Brain pericyte (primary cell): ENCODE measurements around the gene CGB1.

Experiments used
- DNase-seq: peaks from one replicate; pipeline ENCODE4 v3.0.0-alpha.2; 2012; ENCODE audit warnings: low read depth, low spot score

The CGB1 gene

DNA sequence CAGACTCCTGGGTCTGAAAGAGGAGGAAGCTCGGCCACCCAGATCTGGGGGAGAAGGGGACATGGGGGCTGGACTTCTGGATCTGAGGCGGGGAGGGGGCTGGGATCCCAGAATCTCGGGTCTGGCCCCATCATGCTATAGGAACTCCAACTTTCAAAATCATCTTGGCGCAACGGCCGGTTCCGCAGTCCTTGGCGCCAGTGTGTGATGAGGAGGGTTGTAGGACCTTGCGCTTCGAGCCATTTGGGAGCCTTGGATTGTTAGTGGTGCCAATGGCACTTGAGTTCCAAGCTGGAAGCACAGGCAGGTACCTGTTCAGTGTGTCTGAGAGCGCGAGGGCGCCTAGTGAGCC, 42.7 kb downstream of the CGB1 start:
- no peak for DNase-seq

- DNase-seq: peak; percentile 98
Measured at GRCh38 chr19:48993175-48994034, 43.3 kb downstream of the CGB1 start, which contains the start of the genes GYS1 and RUVBL2. TSS of gene GYS1 (minus strand) at chr19:48993309. CDS start at chr19:48993112, 197 bp downstream. TSS of gene RUVBL2 (plus strand) at chr19:48993887. CDS start at chr19:48993912, 25 bp downstream.

GRCh38 chr19:48992581-48993174, 44.0 kb downstream of the CGB1 start:
- DNase-seq: no peak

DNA sequence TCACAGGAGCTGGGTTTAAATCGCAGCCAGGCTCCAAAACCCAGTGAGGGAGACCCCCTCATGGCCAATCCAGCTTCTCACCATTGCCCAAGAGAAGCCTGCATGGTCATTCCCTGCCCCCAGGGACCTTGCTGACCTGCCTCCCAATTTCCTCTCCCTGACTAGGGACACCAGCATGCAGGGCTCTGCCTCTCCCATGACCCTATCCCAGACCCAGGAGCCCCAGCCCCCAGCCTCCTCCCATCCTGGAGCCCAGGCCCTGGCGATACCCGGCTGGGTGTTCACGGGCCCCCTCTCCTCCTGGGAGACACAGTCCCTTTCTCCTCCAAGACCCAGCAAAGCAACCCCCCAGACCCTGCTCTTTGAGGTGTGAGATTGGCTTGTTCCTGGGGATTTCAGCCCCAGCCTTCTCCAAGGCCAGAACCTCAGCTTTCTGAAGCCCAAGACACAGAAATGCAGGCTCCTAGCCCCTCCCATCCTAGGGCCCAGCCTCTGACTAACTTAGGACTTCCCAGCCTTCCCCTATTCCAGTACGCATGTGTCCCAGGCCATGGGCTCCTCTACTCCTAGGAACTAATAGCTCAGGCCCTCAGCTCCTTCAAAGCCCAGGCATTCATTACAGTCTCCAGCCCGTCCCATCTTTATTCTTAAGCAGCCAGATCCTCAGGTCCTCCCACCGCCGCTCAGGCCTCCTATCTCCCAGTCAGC, 44.7 kb downstream of the CGB1 start:
- no peak for DNase-seq

- DNase-seq: no peak
Measured at GRCh38 chr19:48991011-48991609, 45.6 kb downstream of the CGB1 start.

- no peak for DNase-seq
Measured at GRCh38 chr19:48990400-48990799, 46.3 kb downstream of the CGB1 start.

DNA sequence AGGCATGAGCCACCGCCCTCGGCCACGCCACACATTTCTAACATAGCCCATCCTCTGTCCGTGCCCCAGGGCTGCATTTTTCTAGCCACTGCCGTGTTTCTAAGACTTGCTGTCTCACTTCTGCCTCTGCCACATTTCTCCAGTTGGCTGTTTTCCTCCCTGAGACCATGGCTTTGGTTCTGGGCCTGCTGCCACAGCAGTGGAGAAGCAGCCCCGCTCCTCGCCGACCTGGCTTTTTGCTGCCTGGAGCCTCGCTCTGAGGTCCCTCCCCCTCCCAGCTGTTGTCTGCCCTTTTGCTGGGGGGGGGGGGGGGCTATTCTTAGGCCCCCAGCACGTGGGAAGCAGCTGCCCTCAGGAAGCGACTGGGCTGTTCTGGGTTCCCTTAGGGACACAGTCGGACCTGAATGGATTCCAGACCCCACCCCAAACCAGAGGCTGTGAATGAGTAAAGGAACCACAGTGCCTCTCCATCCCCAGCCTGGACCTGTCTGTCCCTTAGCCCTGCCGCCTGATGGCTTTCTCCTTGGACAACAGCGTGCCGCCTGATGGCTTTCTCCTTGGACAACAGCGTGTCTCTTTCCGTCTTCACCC, 46.9 kb downstream of the CGB1 start:
- DNase-seq: no peak

DNA sequence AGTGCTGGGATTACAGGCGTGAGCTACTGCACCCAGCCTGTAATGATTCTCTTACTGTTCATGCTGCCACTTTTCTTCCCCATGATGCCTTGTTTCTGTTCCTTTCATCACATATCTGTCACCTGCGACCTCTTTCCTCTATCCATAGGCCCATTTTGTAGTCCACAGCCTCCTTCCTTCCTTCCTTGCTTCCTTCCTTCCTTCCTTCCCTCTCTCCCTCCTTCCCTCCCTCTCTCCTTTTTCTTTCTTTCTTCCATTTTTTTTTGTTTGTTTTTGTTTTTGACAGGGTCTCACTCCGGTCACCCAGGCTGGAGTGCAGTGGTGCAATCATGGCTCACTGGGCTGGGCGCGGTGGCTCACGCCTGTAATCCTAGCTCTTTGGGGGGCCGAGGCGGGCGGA, 47.8 kb downstream of the CGB1 start:
- no peak for DNase-seq

DNA sequence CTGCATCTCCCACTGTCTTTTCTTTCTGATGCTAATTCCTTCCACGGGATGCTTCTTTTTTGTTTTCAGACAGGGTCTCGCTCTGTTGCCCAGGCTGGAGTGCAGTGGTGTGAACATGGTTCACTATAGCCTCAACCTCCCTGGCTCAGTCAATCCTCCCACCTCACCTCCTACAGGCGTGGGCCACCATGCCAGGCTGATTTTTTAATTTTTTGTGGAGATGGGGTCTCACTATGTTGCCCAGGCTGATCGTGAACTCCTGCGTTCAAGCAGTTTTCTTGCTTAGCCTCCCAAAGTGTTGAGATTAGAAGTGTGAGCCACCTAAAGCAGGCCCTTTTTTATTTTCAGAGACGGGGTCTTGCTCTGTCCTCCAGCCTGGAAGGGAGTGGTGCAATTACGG, 48.4 kb downstream of the CGB1 start:
- no peak for DNase-seq

GRCh38 chr19:48987323-48987722, 49.4 kb downstream of the CGB1 start:
- DNase-seq: no peak

DNA sequence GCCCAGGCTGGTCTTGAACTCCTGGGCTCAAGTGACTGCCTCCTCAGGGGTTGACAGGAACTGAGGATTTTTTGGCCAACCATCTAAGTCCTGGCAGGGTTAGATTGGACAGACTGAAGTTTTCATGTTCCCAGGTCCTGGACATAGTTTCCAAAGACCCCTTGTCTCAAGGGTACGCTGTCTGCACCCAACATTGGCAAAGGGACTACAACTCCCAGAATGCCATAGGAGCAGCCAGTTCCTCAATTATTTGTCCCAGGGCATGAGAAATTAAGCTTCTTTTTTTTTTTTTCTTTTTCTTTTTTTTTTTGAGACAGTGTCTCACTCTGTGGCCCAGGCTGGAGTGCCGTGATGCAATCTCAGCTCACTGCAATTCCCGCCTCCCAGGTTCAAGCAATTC, 50.5 kb downstream of the CGB1 start:
- no peak for DNase-seq

- no peak for DNase-seq
Measured at GRCh38 chr19:48985711-48986110, 51.0 kb downstream of the CGB1 start.
